Measurements from ENCODE around the gene CLTC.

The CLTC gene

DNA sequence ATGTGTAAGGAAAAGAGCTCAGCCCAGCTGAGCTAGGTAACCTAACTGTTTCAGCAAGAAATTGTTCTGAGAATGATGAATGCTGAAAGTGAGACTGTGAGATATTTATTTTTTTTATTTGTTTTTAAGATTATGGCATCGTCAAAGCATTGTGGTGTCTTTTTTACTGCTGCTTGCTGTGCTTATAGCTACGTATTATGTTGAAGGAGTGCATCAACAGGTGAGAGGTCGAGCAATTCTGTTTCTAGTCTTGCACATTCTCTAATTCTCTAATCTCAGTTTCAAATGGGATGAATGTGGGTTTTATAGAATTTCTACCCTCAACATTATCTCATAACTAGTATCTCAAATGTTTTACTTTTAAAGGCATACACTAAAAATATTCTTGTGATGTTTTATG, 117.6 kb downstream of the CLTC start:
- no peaks in the 10 kb centered on the region for H4K20me1 ChIP-seq (ENCODE audit: insufficient read depth, low read length, poor library complexity, severe bottlenecking)
- H3K4me1 ChIP-seq (ENCODE audit: insufficient read depth, low read length, poor library complexity, severe bottlenecking) = no peaks in the 10 kb centered on the region
- no peak overlapping the region for H2AFZ ChIP-seq (ENCODE audit: low read length)
- no peak for TF ChIP-seq EZH2phosphoT487 (IDR thresholded peaks at IDR 0.05; ENCODE audit: borderline replicate concordance)
- TF ChIP-seq, protein P1, sequence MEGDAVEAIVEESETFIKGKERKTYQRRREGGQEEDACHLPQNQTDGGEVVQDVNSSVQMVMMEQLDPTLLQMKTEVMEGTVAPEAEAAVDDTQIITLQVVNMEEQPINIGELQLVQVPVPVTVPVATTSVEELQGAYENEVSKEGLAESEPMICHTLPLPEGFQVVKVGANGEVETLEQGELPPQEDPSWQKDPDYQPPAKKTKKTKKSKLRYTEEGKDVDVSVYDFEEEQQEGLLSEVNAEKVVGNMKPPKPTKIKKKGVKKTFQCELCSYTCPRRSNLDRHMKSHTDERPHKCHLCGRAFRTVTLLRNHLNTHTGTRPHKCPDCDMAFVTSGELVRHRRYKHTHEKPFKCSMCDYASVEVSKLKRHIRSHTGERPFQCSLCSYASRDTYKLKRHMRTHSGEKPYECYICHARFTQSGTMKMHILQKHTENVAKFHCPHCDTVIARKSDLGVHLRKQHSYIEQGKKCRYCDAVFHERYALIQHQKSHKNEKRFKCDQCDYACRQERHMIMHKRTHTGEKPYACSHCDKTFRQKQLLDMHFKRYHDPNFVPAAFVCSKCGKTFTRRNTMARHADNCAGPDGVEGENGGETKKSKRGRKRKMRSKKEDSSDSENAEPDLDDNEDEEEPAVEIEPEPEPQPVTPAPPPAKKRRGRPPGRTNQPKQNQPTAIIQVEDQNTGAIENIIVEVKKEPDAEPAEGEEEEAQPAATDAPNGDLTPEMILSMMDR (conservative IDR thresholded peaks at IDR 0.05; ENCODE audit: low read length) = no peak
- peaks cover 27% of the 10 kb centered on the region; the same call in 1 of the 2 replicates for H3K36me3 ChIP-seq (ENCODE audit: insufficient read depth, low read length)
- no peaks in the 10 kb centered on the region for H3K9me2 ChIP-seq (replicated peaks; ENCODE audit: low read depth, low read length)
- H3K9me3 ChIP-seq (ENCODE audit: insufficient read depth, low read depth, low read length) = no peaks in the 10 kb centered on the region
- no peaks in the 10 kb centered on the region for H3K79me2 ChIP-seq (ENCODE audit: insufficient read depth, low read length)
- H3F3A ChIP-seq (ENCODE audit: low read depth) = no peaks in the 10 kb centered on the region
- H3K27me3 ChIP-seq (ENCODE audit: insufficient read depth, low read length, poor library complexity, severe bottlenecking) = no peaks in the 10 kb centered on the region
- no peak overlapping the region for H3K4me3 ChIP-seq (ENCODE audit: low read length, poor library complexity, severe bottlenecking)
- H3K4me2 ChIP-seq (ENCODE audit: low read depth, low read length, poor library complexity, severe bottlenecking) = no peak overlapping the region
- no peak overlapping the region for H3K9ac ChIP-seq (ENCODE audit: low read depth, low read length, poor library complexity, severe bottlenecking)

DNA sequence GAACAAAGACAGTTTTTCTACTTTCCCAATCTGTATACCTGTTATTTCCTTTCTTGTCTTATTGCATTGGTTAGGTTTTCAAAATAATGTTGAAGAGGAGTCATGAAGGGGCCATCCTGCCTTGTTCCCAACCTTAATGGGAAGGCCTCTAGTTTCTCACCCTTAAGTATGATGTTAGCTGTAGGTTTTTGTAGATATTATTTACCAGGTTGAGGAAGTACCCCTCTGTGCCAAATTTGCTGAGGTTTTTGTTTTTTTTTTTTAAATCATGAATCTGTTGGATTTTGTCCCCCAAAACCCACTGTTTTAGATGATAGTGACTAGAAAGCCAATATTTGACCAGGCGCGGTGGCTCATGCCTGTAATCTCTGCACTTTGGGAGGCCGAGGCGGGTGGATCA, 124.1 kb downstream of the CLTC start:
- no peak overlapping the region for H3K9ac ChIP-seq (ENCODE audit: low read depth, low read length, poor library complexity, severe bottlenecking)
- TF ChIP-seq EZH2phosphoT487 (IDR thresholded peaks at IDR 0.05; ENCODE audit: borderline replicate concordance) = no peak
- TF ChIP-seq, protein P1 (conservative IDR thresholded peaks at IDR 0.05; ENCODE audit: low read length) = no peak
- H3K9me3 ChIP-seq (ENCODE audit: insufficient read depth, low read depth, low read length) = peaks cover 9% of the 10 kb centered on the region; the same call in 1 of the 2 replicates
- H3K4me3 ChIP-seq (ENCODE audit: low read length, poor library complexity, severe bottlenecking) = no peak overlapping the region
- no peaks in the 10 kb centered on the region for H3K4me1 ChIP-seq (ENCODE audit: insufficient read depth, low read length, poor library complexity, severe bottlenecking)
- H2AFZ ChIP-seq (ENCODE audit: low read length) = no peak overlapping the region
- H3K9me2 ChIP-seq (replicated peaks; ENCODE audit: low read depth, low read length) = no peaks in the 10 kb centered on the region
- H3K4me2 ChIP-seq (ENCODE audit: low read depth, low read length, poor library complexity, severe bottlenecking) = no peak overlapping the region
- no peaks in the 10 kb centered on the region for H3K79me2 ChIP-seq (ENCODE audit: insufficient read depth, low read length)
- H3K36me3 ChIP-seq (ENCODE audit: insufficient read depth, low read length) = peaks cover 13% of the 10 kb centered on the region; the same call in 1 of the 2 replicates
- H3K27me3 ChIP-seq (ENCODE audit: insufficient read depth, low read length, poor library complexity, severe bottlenecking) = no peaks in the 10 kb centered on the region
- H3F3A ChIP-seq (ENCODE audit: low read depth) = no peaks in the 10 kb centered on the region
- no peaks in the 10 kb centered on the region for H4K20me1 ChIP-seq (ENCODE audit: insufficient read depth, low read length, poor library complexity, severe bottlenecking)

DNA sequence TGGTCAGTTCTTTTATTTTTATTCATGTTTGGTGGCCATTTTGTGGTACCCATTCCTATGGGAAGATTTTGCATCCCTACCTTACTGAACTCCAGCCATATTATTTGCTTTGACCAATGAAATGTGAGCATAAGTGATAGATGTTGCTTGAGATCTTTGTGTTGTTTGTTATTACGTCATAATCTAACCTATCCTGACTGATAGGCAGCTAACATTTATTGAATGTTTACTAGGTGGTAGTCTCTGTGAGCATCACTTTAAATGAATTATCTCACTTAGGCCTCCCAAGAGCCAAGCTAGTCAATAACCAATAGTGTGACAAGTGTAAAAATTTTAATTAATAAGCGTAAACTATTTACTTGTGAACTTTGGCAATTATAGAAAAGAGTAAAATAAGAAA, 125.3 kb downstream of the CLTC start:
- Histone ChIP-seq H3K36me3 (ENCODE audit: insufficient read depth, low read length) (peaks cover 13% of the 10 kb centered on the region; the same call in 1 of the 2 replicates), H3F3A (ENCODE audit: low read depth) (no peaks in the 10 kb centered on the region)
- TF ChIP-seq, protein P1 (conservative IDR thresholded peaks at IDR 0.05; ENCODE audit: low read length) = no peak
- no peak for TF ChIP-seq EZH2phosphoT487 (IDR thresholded peaks at IDR 0.05; ENCODE audit: borderline replicate concordance)

More for the DNA sequence above, 125.3 kb downstream of the CLTC start:
- H3K4me3 ChIP-seq (ENCODE audit: low read length, poor library complexity, severe bottlenecking) = no peak overlapping the region
- no peaks in the 10 kb centered on the region for H3K9me2 ChIP-seq (replicated peaks; ENCODE audit: low read depth, low read length)
- no peaks in the 10 kb centered on the region for H3K27me3 ChIP-seq (ENCODE audit: insufficient read depth, low read length, poor library complexity, severe bottlenecking)
- no peak overlapping the region for H2AFZ ChIP-seq (ENCODE audit: low read length)
- H3K9me3 ChIP-seq (ENCODE audit: insufficient read depth, low read depth, low read length) = peaks cover 9% of the 10 kb centered on the region; the same call in 1 of the 2 replicates
- H3K9ac ChIP-seq (ENCODE audit: low read depth, low read length, poor library complexity, severe bottlenecking) = no peak overlapping the region
- H3K4me1 ChIP-seq (ENCODE audit: insufficient read depth, low read length, poor library complexity, severe bottlenecking) = no peaks in the 10 kb centered on the region
- H4K20me1 ChIP-seq (ENCODE audit: insufficient read depth, low read length, poor library complexity, severe bottlenecking) = no peaks in the 10 kb centered on the region
- H3K4me2 ChIP-seq (ENCODE audit: low read depth, low read length, poor library complexity, severe bottlenecking) = no peak overlapping the region
- H3K79me2 ChIP-seq (ENCODE audit: insufficient read depth, low read length) = no peaks in the 10 kb centered on the region

All from Loucy (cell line).